Keratinocyte (primary cell): ENCODE measurements around the gene SFXN2. TPM values are rescaled to one million over a fixed set of nuclear protein-coding genes. Genes with fewer than 3 reads are reported as not detected.
A peak's percentile ranks its signal among the peaks of the same experiment; 100 is the strongest.
"Not testable (repeated sequence)": the region's sequence is repeated elsewhere in the genome, so short reads cannot be mapped to it uniquely, and the experiment has no call there.

ENCODE experiments used
- DNase-seq: peaks from one replicate; pipeline ENCODE4 v3.0.0-alpha.2; 2011; ENCODE audit warnings: low read depth, missing footprints, low spot score
- FAIRE-seq: peaks from 2 replicates; lab custom pipeline; 2011; peaks lifted over from hg19 to GRCh38; lab: Jason Lieb, UNC
- H2AFZ ChIP-seq: 2 replicates; pipeline ENCODE4 v1.6.0; 2012; ENCODE audit warnings: low read length, control low read depth, inconsistent platforms; ENCODE audit not compliant: control insufficient read depth
- H3K27ac ChIP-seq: 2 replicates; pipeline ENCODE4 v1.5.1; 2011; ENCODE audit warnings: low read length; ENCODE audit not compliant: control insufficient read depth, insufficient read depth
- H3K27me3 ChIP-seq: 3 replicates; pipeline ENCODE4 v1.6.0; 2011; ENCODE audit warnings: low read length; ENCODE audit not compliant: control insufficient read depth, insufficient read depth; ENCODE audit errors: extremely low read depth
- H3K36me3 ChIP-seq, 2 experiments: 2 replicates in 1 of 2; 3 replicates in 1 of 2; pipeline ENCODE4 v1.5.1; 2011; ENCODE audit warnings: low read length in 2 of 2, mild to moderate bottlenecking in 1 of 2; ENCODE audit not compliant: control insufficient read depth in 2 of 2, insufficient read depth in 2 of 2; ENCODE audit errors: extremely low read depth in 1 of 2
- H3K4me1 ChIP-seq: 3 replicates; pipeline ENCODE4 v1.5.1; 2011; ENCODE audit warnings: low read length; ENCODE audit not compliant: control insufficient read depth, insufficient read depth; ENCODE audit errors: extremely low read depth
- H3K4me2 ChIP-seq: 3 replicates; pipeline ENCODE4 v1.6.0; 2011; ENCODE audit warnings: low read depth, low read length; ENCODE audit not compliant: control insufficient read depth, insufficient read depth; ENCODE audit errors: extremely low read depth
- H3K4me3 ChIP-seq, 3 experiments: fragments of 200-600 bp in 1 of 3; sonication (generic) in 1 of 3; 2 replicates in 2 of 3; 3 replicates in 1 of 3; pipeline ENCODE4 v1.5.1; 2011 to 2016; ENCODE audit warnings: low read length in 3 of 3, mild to moderate bottlenecking in 3 of 3, control low read depth in 2 of 3, inconsistent platforms in 1 of 3, low read depth in 1 of 3, mixed read lengths in 1 of 3, mixed run types in 1 of 3, moderate library complexity in 1 of 3; ENCODE audit not compliant: control insufficient read depth in 2 of 3, insufficient read depth in 2 of 3; ENCODE audit errors: extremely low read depth in 1 of 3
- H3K79me2 ChIP-seq: 2 replicates; pipeline ENCODE4 v1.6.0; 2012; ENCODE audit warnings: low read length; ENCODE audit not compliant: control insufficient read depth, insufficient read depth
- H3K9ac ChIP-seq: 3 replicates; pipeline ENCODE4 v1.6.0; 2011; ENCODE audit warnings: low read length; ENCODE audit not compliant: control insufficient read depth, insufficient read depth; ENCODE audit errors: extremely low read depth
- H3K9me1 ChIP-seq: 3 replicates; pipeline ENCODE4 v1.6.0; 2011; ENCODE audit warnings: low read length; ENCODE audit not compliant: control insufficient read depth, insufficient read depth; ENCODE audit errors: extremely low read depth
- H3K9me3 ChIP-seq: 2 replicates; pipeline ENCODE4 v1.5.1; 2012; ENCODE audit warnings: low read depth, low read length; ENCODE audit not compliant: control insufficient read depth
- H4K20me1 ChIP-seq: 3 replicates; pipeline ENCODE4 v1.6.0; 2011; ENCODE audit warnings: low read length; ENCODE audit not compliant: control insufficient read depth, insufficient read depth; ENCODE audit errors: extremely low read depth
- EZH2 ChIP-seq: IDR thresholded peaks from one replicate; pipeline ENCODE4 v1.6.1; 2012; ENCODE audit warnings: inconsistent platforms, mild to moderate bottlenecking, low read length, moderate library complexity
- dilution Hi-C: fragments of 300-500 bp; cut with MboI; formaldehyde crosslinking; loops from one replicate; pipeline ENCODE4 v1.7.0; 2020; ENCODE audit warnings: low sequenced_read_pairs; ENCODE audit not compliant: extremely low pct_ligation_motif_present
- polyA minus RNA-seq, 3 experiments: library from RNA; depleted of rRNA, polyadenylated mRNA; stranded (reverse); fragments of >200 nt; gene quantifications; 1 replicate in 1 of 3; 2 replicates in 1 of 3; 3 replicates in 1 of 3; pipeline ENCODE4 v1.2.3, GENCODE V29; 2011
- polyA plus RNA-seq, 5 experiments: library from polyadenylated mRNA; depleted of rRNA in 3 of 5; stranded (reverse) in 3 of 5; stranded (forward) in 1 of 5; unstranded in 1 of 5; fragments of >200 nt; gene quantifications; 1 replicate in 1 of 5; 2 replicates in 3 of 5; 3 replicates in 1 of 5; pipeline versions ENCODE4 v1.2.1 to v1.2.3, GENCODE V29; 2011 to 2012; ENCODE audit warnings: missing spikeins in 2 of 5, low read depth in 1 of 5, low replicate concordance in 1 of 5
- TF ChIP-seq, protein P1 (sequence below), 3 experiments: IDR thresholded peaks in 1 of 3; conservative IDR thresholded peaks in 1 of 3; optimal IDR thresholded peaks in 1 of 3; 2 replicates in 2 of 3; 3 replicates in 1 of 3; pipeline versions ENCODE3 to v1.5.1; 2011; ENCODE audit warnings: low read length in 3 of 3, mild to moderate bottlenecking in 3 of 3, moderate library complexity in 2 of 3, control low read depth in 1 of 3, inconsistent platforms in 1 of 3; ENCODE audit not compliant: insufficient read depth in 2 of 3; ENCODE audit errors: extremely low read depth in 1 of 3

Gene SFXN2, protein sequence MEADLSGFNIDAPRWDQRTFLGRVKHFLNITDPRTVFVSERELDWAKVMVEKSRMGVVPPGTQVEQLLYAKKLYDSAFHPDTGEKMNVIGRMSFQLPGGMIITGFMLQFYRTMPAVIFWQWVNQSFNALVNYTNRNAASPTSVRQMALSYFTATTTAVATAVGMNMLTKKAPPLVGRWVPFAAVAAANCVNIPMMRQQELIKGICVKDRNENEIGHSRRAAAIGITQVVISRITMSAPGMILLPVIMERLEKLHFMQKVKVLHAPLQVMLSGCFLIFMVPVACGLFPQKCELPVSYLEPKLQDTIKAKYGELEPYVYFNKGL
- 1.7 to 5.7 TPM (median 5.0 TPM) in 3 replicates for polyA plus RNA-seq
- 0.20 TPM for polyA plus RNA-seq (2011; ENCODE audit: low read depth)
- polyA plus RNA-seq (2011; cell fraction: cytosol; rRNA removed), result 2.5 TPM in 2 replicates
- 2.4 and 3.1 TPM in 2 replicates for polyA plus RNA-seq (2011; cell fraction: nucleus; rRNA removed)
- polyA plus RNA-seq (2012; ENCODE audit: low replicate concordance), result 0.45 and 4.8 TPM in 2 replicates
- polyA minus RNA-seq, result 6.3 to 24.1 TPM (median 11.6 TPM) in 3 replicates
- polyA minus RNA-seq (2011; cell fraction: cytosol; rRNA and poly(A)+ RNA removed), result 4.2 TPM
- polyA minus RNA-seq (2011; cell fraction: nucleus; rRNA and poly(A)+ RNA removed), result 1.1 and 2.3 TPM in 2 replicates

DNA sequence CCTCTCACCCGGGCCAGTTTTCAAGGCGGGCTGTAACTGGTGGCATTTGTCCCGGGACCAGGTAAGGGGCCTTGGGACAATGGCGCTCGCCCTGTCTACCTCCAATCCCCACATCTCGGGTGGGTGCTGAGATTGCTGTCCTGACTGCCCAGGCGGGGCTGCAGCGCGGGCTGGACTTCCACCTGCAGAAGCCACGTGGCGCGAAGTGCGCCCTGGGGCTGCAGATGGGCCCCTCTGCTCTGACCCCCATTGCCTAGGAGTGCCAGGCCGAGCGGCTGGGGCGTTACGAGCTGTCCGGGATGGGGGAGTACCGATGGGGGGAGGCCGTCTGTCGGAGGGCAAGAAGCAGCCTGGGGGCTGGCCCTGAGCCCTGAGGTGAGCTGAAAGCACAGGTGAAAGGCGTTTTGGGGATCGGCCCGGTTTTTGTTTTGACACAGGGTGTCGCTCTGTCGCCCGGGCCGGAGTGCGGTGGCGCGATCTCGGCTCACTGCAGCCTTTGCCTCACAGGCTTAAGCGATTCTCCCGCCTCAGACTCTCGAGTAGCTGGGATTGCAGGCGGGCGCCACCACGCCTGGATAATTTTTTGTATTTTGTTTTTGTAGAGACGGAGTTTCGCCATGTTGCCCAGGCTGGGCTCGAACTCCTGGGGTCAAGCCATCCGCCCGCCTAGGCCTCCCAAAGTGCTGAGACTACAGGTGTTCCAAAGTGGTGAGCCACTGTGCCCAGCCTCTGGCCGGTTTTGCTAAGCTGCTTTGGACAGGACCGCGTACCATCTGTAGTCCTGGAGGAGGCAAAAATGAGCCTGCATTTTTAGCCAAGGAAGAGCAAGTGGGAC lies at the start of gene SFXN2:
SFXN2 (plus strand) TSS at position 16 of the 835 bp plus-strand sequence. CDS start 12,001 bp downstream, outside the sequence.
- no peak for FAIRE-seq

DNA sequence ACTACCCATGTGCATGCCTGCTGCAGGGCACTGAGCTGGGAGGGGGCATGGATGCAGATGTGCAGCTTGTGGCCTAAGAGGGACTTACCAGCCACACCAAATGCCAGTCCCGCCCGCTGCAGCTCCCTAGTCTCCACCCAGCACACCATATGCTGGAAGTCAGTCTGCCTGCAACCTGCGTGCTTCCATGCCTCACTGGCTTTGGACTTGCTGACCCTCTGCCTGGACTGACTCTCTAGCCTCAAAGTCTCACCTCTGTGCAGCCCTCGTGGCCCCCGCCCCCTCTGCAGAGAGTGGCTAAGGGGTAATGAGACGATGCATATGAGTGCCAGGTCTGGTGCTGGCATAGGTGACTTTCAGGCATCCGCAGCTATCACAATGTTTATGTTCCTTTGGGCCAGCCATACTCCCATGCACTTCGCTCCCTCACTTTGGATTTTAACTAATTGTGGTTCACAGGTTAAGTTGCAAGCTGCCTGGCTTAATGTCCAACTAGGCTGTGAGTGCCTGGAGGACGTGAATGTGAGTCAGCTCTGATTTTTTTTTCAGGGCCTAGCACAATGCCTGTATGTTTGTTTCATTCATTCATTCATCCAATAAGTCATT lies 48.4 kb upstream of the SFXN2 start:
- H3K9ac ChIP-seq, result no peak overlapping the region
- no peaks in the 10 kb centered on the region for H3K27me3 ChIP-seq
- no peak for FAIRE-seq
- no peak for DNase-seq
- H3K79me2 ChIP-seq, result no peaks in the 10 kb centered on the region
- H3K9me1 ChIP-seq, result no peaks in the 10 kb centered on the region
- H3K27ac ChIP-seq, result no peak overlapping the region
- H3K9me3 ChIP-seq, result no peaks in the 10 kb centered on the region
- H2AFZ ChIP-seq, result no peak overlapping the region
- no peaks in the 10 kb centered on the region for H4K20me1 ChIP-seq
- H3K4me3 ChIP-seq, result no peak overlapping the region
- no peaks in the 10 kb centered on the region for H3K36me3 ChIP-seq
- H3K4me1 ChIP-seq, result peaks cover 7% of the 10 kb centered on the region
- dilution Hi-C loops, result no loop called here
- TF ChIP-seq, protein P1, sequence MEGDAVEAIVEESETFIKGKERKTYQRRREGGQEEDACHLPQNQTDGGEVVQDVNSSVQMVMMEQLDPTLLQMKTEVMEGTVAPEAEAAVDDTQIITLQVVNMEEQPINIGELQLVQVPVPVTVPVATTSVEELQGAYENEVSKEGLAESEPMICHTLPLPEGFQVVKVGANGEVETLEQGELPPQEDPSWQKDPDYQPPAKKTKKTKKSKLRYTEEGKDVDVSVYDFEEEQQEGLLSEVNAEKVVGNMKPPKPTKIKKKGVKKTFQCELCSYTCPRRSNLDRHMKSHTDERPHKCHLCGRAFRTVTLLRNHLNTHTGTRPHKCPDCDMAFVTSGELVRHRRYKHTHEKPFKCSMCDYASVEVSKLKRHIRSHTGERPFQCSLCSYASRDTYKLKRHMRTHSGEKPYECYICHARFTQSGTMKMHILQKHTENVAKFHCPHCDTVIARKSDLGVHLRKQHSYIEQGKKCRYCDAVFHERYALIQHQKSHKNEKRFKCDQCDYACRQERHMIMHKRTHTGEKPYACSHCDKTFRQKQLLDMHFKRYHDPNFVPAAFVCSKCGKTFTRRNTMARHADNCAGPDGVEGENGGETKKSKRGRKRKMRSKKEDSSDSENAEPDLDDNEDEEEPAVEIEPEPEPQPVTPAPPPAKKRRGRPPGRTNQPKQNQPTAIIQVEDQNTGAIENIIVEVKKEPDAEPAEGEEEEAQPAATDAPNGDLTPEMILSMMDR (optimal IDR thresholded peaks at IDR 0.05 in 1 of 3, IDR thresholded peaks at IDR 0.05 in 1 of 3, conservative IDR thresholded peaks at IDR 0.05 in 1 of 3; ENCODE audit: extremely low read depth in 1 of 3, insufficient read depth in 2 of 3, low read length in 3 of 3), result no peak
- H3K4me2 ChIP-seq, result no peak overlapping the region

More for the DNA sequence above, at the start of gene SFXN2:
- no peaks in the 10 kb centered on the region for H3K36me3 ChIP-seq
- no peaks in the 10 kb centered on the region for H3K9me1 ChIP-seq
- DNase-seq, result no peak
- peaks cover 19% of the 10 kb centered on the region for H3K79me2 ChIP-seq
- H3K4me2 ChIP-seq, result peak within 1 kb of the TSS; percentile 99
- H3K9ac ChIP-seq, result peak within 1 kb of the TSS; percentile 83
- H3K4me3 ChIP-seq, result peak within 1 kb of the TSS; percentile 83 to 96 (median 91)
- peak within 1 kb of the TSS; percentile 96 for H2AFZ ChIP-seq
- peaks cover 19% of the 10 kb centered on the region for H3K4me1 ChIP-seq
- TF ChIP-seq, protein P1 (optimal IDR thresholded peaks at IDR 0.05 in 1 of 3, IDR thresholded peaks at IDR 0.05 in 1 of 3, conservative IDR thresholded peaks at IDR 0.05 in 1 of 3; ENCODE audit: extremely low read depth in 1 of 3, insufficient read depth in 2 of 3, low read length in 3 of 3), result peak in 1 of 3 experiments; percentile 7
- TF ChIP-seq EZH2, result no peak
- dilution Hi-C loops, result no loop called here
- H4K20me1 ChIP-seq, result no peaks in the 10 kb centered on the region
- peak within 1 kb of the TSS; percentile 65 for H3K27ac ChIP-seq
- H3K27me3 ChIP-seq, result no peaks in the 10 kb centered on the region
- no peaks in the 10 kb centered on the region for H3K9me3 ChIP-seq

DNA sequence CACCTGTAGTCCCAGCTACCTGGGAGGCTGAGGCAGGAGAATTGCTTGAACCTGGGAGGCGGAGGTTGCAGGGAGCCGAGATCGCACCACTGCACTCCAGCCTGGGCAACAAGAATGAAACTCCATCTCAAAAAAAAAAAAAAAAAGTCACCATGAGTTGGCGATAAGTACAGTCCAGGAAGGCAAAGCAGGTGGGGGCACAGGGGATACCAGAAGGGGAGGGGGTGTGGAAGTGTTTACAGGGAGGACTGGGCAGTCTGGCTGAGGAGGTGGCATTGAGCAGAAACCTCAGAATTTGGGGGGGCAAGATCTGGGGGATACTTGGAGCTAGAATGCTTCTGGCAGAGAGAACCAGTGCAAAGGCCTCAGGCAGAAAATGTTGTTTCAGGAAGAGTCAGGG lies 47.0 kb upstream of the SFXN2 start:
- dilution Hi-C loops, H3K9me3 ChIP-seq, H3K4me2 ChIP-seq, H4K20me1 ChIP-seq, H3K27me3 ChIP-seq, H3K9me1 ChIP-seq, H3K9ac ChIP-seq, H3K27ac ChIP-seq, H2AFZ ChIP-seq, H3K36me3 ChIP-seq, H3K4me3 ChIP-seq, DNase-seq, H3K4me1 ChIP-seq, FAIRE-seq, H3K79me2 ChIP-seq: not testable (repeated sequence)
